ENCODE data around the gene PDE1A.
"Not testable (repeated sequence)": the region's sequence is repeated elsewhere in the genome, so short reads cannot be mapped to it uniquely, and the experiment has no call there.

Gene PDE1A

GRCh38 chr2:182351427-182351826, 75.4 kb downstream of the PDE1A start:
- FAIRE-seq = no peak

- no peak for FAIRE-seq
Measured at GRCh38 chr2:182349268-182349667, 77.6 kb downstream of the PDE1A start.

GRCh38 chr2:182345384-182345783, 81.5 kb downstream of the PDE1A start:
- FAIRE-seq = no peak

- no peak for FAIRE-seq
Measured at GRCh38 chr2:182330451-182331305, 96.2 kb downstream of the PDE1A start.

GRCh38 chr2:182324665-182325064, 102.2 kb downstream of the PDE1A start:
- FAIRE-seq = no peak

DNA sequence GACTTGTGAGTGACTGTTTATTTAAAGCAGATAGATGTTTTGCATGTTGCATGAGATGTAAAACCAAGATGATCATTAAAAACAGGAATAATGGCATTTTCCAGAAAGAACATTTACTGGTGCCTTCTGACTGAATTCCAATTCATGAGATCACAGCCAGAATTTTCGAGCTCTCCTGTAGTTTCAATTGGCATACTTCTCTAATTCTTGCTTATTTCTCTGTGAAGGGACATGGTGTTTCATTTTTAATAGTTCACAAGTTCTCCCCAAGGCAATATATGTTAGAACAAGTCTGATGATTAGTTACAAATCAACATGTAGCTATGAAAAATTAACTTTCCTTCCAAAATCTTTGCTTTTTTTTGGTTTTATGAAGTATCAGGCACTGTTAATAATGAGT, 105.7 kb downstream of the PDE1A start:
- no peak for FAIRE-seq

GRCh38 chr2:182319556-182320505, 107.0 kb downstream of the PDE1A start:
- no peak for FAIRE-seq

GRCh38 chr2:182318466-182319220, 108.2 kb downstream of the PDE1A start:
- FAIRE-seq = no peak

DNA sequence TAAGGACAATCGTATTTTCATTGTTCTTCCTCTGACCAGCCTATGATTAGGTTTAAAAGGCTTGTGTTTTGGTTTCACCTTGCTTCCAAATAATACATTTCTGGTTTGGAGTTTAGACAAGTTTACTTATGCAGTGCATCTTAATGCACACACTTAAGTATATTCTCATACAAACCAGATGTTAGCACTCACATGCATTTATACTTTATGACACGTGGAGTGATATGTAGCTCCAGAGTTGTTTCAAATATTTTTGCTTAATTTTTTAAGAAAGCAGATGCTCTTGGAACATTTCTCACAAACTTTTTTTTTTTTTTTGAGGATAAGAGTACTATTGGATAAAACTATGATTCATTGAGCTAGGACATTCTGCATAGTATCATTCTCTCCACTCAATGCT, 109.9 kb downstream of the PDE1A start:
- no peak for FAIRE-seq

DNA sequence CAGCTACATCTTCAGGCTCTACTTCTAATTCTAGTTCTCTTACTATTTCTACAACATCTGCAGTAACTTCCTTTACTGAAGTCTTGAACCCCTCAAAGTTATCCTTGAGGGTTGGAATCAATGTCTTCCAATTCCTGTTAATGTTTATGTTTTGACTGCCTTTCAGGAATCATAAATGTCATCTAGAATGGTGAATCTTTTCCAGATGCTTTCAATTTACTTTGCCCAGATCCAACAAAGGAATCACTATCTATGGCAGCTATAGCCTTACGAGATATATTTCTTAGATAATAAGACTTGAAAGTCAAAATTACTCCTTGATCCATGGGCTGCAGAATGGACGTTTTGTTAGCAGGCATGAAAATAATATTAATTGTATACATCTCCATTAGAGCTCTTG, 123.9 kb downstream of the PDE1A start:
- FAIRE-seq = no peak

- no peak for FAIRE-seq
Measured at GRCh38 chr2:182302174-182302573, 124.7 kb downstream of the PDE1A start.

GRCh38 chr2:182301093-182301492, 125.7 kb downstream of the PDE1A start:
- FAIRE-seq = no peak

DNA sequence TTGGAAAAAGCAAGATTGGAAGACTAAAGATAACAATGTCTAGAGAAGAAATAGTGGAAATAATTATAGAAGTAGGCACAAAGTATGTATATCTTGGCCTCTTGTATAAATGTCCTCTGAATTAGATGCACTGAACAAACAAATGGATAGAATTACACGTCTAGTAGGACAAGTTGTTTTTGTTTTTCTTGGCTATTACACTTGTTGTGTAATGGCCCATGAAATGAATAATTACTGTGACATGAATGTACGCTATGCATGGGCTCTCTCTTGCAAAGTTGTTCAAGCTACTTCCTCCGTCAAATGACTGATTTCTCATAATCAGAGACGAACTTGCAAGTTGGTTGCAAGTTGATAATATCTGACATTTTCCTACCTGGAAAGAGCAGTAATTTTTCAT, 126.2 kb downstream of the PDE1A start:
- FAIRE-seq = no peak

GRCh38 chr2:182299632-182300031, 127.2 kb downstream of the PDE1A start:
- FAIRE-seq = no peak

DNA sequence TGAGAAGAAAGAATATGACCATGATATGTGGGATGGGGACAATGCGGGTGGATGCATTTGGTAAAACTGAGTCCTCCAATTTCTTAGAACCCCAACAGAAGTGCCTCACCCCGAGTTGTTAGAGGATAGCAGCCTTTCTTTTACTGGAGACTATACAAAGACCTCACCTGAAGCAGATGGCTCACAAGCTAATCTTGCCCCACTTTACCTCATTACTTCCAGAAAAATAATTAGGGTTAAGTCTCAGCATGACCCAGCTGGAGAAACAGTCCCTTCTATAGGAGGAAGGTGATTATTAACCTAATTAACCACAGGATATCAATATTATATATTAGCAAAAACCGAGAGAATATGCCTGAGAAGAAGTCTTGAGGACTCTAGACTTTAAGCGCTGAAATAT, 128.4 kb downstream of the PDE1A start:
- no peak for FAIRE-seq

- FAIRE-seq = no peak
Measured at GRCh38 chr2:182291296-182291695, 135.5 kb downstream of the PDE1A start.

- FAIRE-seq = no peak
Measured at GRCh38 chr2:182283512-182283911, 143.3 kb downstream of the PDE1A start.

GRCh38 chr2:182281276-182281675, 145.6 kb downstream of the PDE1A start:
- FAIRE-seq = no peak

DNA sequence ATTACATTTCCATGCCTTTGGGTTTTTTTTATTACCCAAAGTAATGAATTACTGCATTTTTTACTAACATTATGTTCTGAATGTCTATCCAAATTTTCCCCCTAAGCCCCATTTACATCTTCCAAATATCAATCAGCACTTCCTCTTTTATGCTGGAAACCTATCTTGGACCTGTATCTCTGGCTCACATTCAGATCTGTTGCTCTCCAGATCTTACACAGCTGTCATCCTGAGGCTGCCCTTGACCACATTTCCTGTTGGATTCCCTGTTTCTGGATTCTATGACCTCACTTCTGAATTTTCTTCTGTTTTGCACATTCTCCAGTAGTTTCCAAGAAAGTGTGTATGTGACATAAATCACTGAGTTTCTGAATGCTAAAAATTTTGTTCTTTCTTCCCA, 146.7 kb downstream of the PDE1A start:
- FAIRE-seq = no peak

- FAIRE-seq = not testable (repeated sequence)
Measured at GRCh38 chr2:182276662-182277061, 150.2 kb downstream of the PDE1A start.

GRCh38 chr2:182267971-182268370, 158.9 kb downstream of the PDE1A start:
- no peak for FAIRE-seq

DNA sequence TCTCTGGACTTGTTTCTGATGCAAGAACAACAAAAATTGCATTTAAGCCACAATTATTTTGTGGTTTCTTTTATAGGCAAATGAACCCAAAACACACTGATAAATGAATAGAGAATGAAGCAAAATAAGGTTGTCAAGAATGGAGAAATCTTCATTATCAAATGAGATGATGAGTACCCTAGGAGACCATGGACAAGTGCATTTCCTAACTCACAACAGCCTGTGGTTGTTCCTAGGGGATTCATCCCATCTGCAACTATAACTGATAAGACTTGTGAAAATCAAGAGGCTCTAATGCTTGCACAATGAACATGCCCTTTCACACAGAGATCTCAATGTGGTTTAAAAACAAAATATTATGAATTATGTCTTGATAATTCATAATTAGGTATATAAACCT, 159.9 kb downstream of the PDE1A start:
- FAIRE-seq = no peak

DNA sequence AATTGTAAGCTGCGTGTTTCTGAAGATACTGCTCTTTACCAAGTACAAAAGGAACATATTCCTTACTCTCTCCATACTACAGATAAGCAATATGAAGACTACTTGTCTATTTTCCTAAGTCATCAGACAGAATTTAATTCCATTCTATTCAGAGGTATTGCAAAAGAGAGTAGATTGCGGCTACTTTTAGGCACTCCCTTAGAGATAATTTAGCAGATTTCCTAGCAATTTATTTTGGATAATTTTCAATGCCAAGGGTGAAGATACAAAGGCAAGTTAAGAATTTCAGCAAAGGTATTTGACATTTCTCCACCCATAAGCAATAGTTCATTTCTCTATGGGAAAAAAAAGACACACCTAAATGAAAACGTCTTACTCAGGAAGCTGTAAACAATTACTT, 161.1 kb downstream of the PDE1A start:
- no peak for FAIRE-seq

All from islet of Langerhans (tissue), 1 donor.